Right atrium auricular region (tissue), 2 donors: ENCODE results near the gene SIK3. TPM values are rescaled to one million over a fixed set of nuclear protein-coding genes. Genes with fewer than 3 reads are reported as not detected.

Experiments
- DNase-seq: peaks from one replicate; pipeline ENCODE4 v3.0.0-alpha.2; 2019; ENCODE audit warnings: low spot score
- H3K27ac ChIP-seq, 2 donors: fragments of 200-600 bp; sonication (generic); 1 replicate in 1 of 2; 2 replicates in 1 of 2; pipeline ENCODE4 v1.5.1; 2016 to 2019
- H3K27me3 ChIP-seq, 2 donors: fragments of 200-600 bp; sonication (generic); one replicate each; pipeline versions ENCODE4 v1.5.1 to v1.6.0; 2017 to 2019
- H3K36me3 ChIP-seq: fragments of 200-600 bp; sonication (generic); one replicate; pipeline ENCODE4 v1.5.1; 2016
- H3K4me1 ChIP-seq, 2 donors: fragments of 200-600 bp; sonication (generic); one replicate each; pipeline versions ENCODE4 v1.5.1 to v1.6.0; 2017 to 2019
- H3K4me3 ChIP-seq, 2 donors: fragments of 200-600 bp; sonication (generic); 1 replicate in 1 of 2; 2 replicates in 1 of 2; pipeline ENCODE4 v1.5.1; 2017 to 2019; ENCODE audit warnings: mild to moderate bottlenecking in 1 of 2, moderate library complexity in 1 of 2
- H3K9me3 ChIP-seq, 2 donors: fragments of 200-600 bp; sonication (generic); one replicate each; pipeline ENCODE4 v1.5.1; 2019
- CTCF ChIP-seq, 2 donors: fragments of 200-600 bp; sonication (generic); IDR thresholded peaks; one replicate each; pipeline ENCODE4 v1.5.1; 2019; ENCODE audit warnings: antibody characterized with exemption in 2 of 2
- total RNA-seq, 2 donors: library from RNA; depleted of rRNA; stranded (reverse); fragments of >200 nt; gene quantifications; one replicate each; pipeline ENCODE4 v1.1.0, GENCODE V29; 2016

The SIK3 gene
- total RNA-seq, 2 donors from 2014 or later = 27.0 to 40.1 TPM

GRCh38 chr11:116862951-116863350 is 235.3 kb downstream of the SIK3 start:
- Histone ChIP-seq H3K4me1 (peaks cover 0 to 17% of the 10 kb centered on the region in 2 donors), H3K27me3 (no peaks in the 10 kb centered on the region), H3K36me3 (peaks cover 64% of the 10 kb centered on the region), H3K9me3 (no peaks in the 10 kb centered on the region), H3K4me3 (no peak overlapping the region), H3K27ac (no peak overlapping the region)
- no peak for TF ChIP-seq CTCF (IDR thresholded peaks at IDR 0.05)
- no peak for DNase-seq

- Histone ChIP-seq H3K27ac (no peak overlapping the region), H3K4me1 (peaks cover 0 to 13% of the 10 kb centered on the region in 2 donors), H3K9me3 (no peaks in the 10 kb centered on the region), H3K27me3 (no peaks in the 10 kb centered on the region), H3K36me3 (peaks cover 71% of the 10 kb centered on the region), H3K4me3 (no peak overlapping the region)
- no peak for TF ChIP-seq CTCF (IDR thresholded peaks at IDR 0.05)
- DNase-seq = no peak
Measured at GRCh38 chr11:116862185-116862584, 236.0 kb downstream of the SIK3 start.

GRCh38 chr11:116861539-116861938 is 236.7 kb downstream of the SIK3 start:
- H3K27me3 ChIP-seq = no peaks in the 10 kb centered on the region
- no peaks in the 10 kb centered on the region for H3K9me3 ChIP-seq
- DNase-seq = no peak
- no peak overlapping the region for H3K27ac ChIP-seq
- no peak for TF ChIP-seq CTCF (IDR thresholded peaks at IDR 0.05)
- peaks cover 71% of the 10 kb centered on the region for H3K36me3 ChIP-seq
- peaks cover 0 to 7% of the 10 kb centered on the region in 2 donors for H3K4me1 ChIP-seq
- no peak overlapping the region for H3K4me3 ChIP-seq

- Histone ChIP-seq H3K4me1 (peaks cover 0 to 6% of the 10 kb centered on the region in 2 donors), H3K27me3 (no peaks in the 10 kb centered on the region), H3K9me3 (no peaks in the 10 kb centered on the region), H3K4me3 (no peak overlapping the region), H3K27ac (no peak overlapping the region), H3K36me3 (peaks cover 71% of the 10 kb centered on the region)
- TF ChIP-seq CTCF (IDR thresholded peaks at IDR 0.05) = no peak
- no peak for DNase-seq
Measured at GRCh38 chr11:116860303-116860702, 237.9 kb downstream of the SIK3 start.

- Histone ChIP-seq H3K36me3 (peaks cover 73% of the 10 kb centered on the region), H3K4me1 (peaks cover 0 to 7% of the 10 kb centered on the region in 2 donors), H3K4me3 (no peak overlapping the region), H3K27ac (no peak overlapping the region), H3K27me3 (no peaks in the 10 kb centered on the region), H3K9me3 (no peaks in the 10 kb centered on the region)
- TF ChIP-seq CTCF (IDR thresholded peaks at IDR 0.05) = no peak
- no peak for DNase-seq
Measured at GRCh38 chr11:116859175-116859574, 239.1 kb downstream of the SIK3 start.

- Histone ChIP-seq H3K4me1 (peaks cover 0 to 19% of the 10 kb centered on the region in 2 donors), H3K4me3 (no peak overlapping the region), H3K36me3 (peaks cover 60% of the 10 kb centered on the region), H3K27me3 (no peaks in the 10 kb centered on the region), H3K9me3 (no peaks in the 10 kb centered on the region), H3K27ac (no peak overlapping the region)
- no peak for DNase-seq
- no peak for TF ChIP-seq CTCF (IDR thresholded peaks at IDR 0.05)
Measured at GRCh38 chr11:116857936-116858335, 240.3 kb downstream of the SIK3 start.
